Activated CD4-positive, alpha-beta T cell treated with anti-CD3 and anti-CD28 coated beads, Interleukin-2, amount 10 ng/mL, durations not matched to agents 24 days and 14 days (primary cell): ENCODE results near the gene ATP8B1. TPM values are rescaled to one million over a fixed set of nuclear protein-coding genes. Genes with fewer than 3 reads are reported as not detected.

ENCODE experiments used
- DNase-seq: peaks from one replicate; pipeline ENCODE4 v3.0.0; 2022
- H3K27ac Mint-ChIP-seq: one replicate; pipeline ENCODE4 v1.8.0; 2022; ENCODE audit warnings: mild to moderate bottlenecking, mixed read lengths
- H3K27me3 Mint-ChIP-seq: one replicate; pipeline ENCODE4 v1.8.0; 2022; ENCODE audit warnings: mixed read lengths
- H3K36me3 Mint-ChIP-seq: one replicate; pipeline ENCODE4 v1.8.0; 2022; ENCODE audit warnings: low read depth, mild to moderate bottlenecking, mixed read lengths
- H3K4me1 Mint-ChIP-seq: one replicate; pipeline ENCODE4 v1.8.0; 2021; ENCODE audit warnings: mixed read lengths
- H3K4me3 Mint-ChIP-seq: one replicate; pipeline ENCODE4 v1.8.0; 2022; ENCODE audit warnings: mild to moderate bottlenecking, moderate library complexity, mixed read lengths
- H3K9me3 Mint-ChIP-seq: one replicate; pipeline ENCODE4 v1.8.0; 2021; ENCODE audit warnings: mixed read lengths
- intact Hi-C: fragments of 100-400 bp; cut with micrococcal nuclease; formaldehyde crosslinking; loops from one replicate; pipeline ENCODE4 v1.15.1; 2023
- total RNA-seq: library from RNA; stranded (reverse); gene quantifications from 2 replicates; pipeline ENCODE4 v1.2.3, GENCODE V29; 2022

ATP8B1 gene
- total RNA-seq, 1 donor from 2014 or later, result not detected

- Mint-ChIP-seq H3K27ac (no peak overlapping the region), H3K4me3 (no peak overlapping the region), H3K27me3 (no peaks in the 10 kb centered on the region), H3K36me3 (no peaks in the 10 kb centered on the region), H3K4me1 (peaks cover 8% of the 10 kb centered on the region), H3K9me3 (no peaks in the 10 kb centered on the region)
- intact Hi-C loops, result no loop called here
- no peak for DNase-seq
Observed at GRCh38 chr18:57780706-57781347, 22.3 kb downstream of the ATP8B1 start.

- Mint-ChIP-seq H3K4me1 (peaks cover 8% of the 10 kb centered on the region), H3K4me3 (no peak overlapping the region), H3K27me3 (no peaks in the 10 kb centered on the region), H3K9me3 (no peaks in the 10 kb centered on the region), H3K36me3 (no peaks in the 10 kb centered on the region), H3K27ac (peak overlapping the region; percentile 43)
- intact Hi-C loops, result no loop called here
- DNase-seq, result no peak
Observed at GRCh38 chr18:57780318-57780705, 22.8 kb downstream of the ATP8B1 start.

GRCh38 chr18:57776767-57777166 is 26.3 kb downstream of the ATP8B1 start:
- no peak overlapping the region for H3K4me3 Mint-ChIP-seq
- DNase-seq, result no peak
- no peak overlapping the region for H3K27ac Mint-ChIP-seq
- peaks cover 3% of the 10 kb centered on the region for H3K27me3 Mint-ChIP-seq
- peaks cover 8% of the 10 kb centered on the region for H3K4me1 Mint-ChIP-seq
- H3K9me3 Mint-ChIP-seq, result no peaks in the 10 kb centered on the region
- intact Hi-C loops, result no loop called here
- no peaks in the 10 kb centered on the region for H3K36me3 Mint-ChIP-seq

DNA sequence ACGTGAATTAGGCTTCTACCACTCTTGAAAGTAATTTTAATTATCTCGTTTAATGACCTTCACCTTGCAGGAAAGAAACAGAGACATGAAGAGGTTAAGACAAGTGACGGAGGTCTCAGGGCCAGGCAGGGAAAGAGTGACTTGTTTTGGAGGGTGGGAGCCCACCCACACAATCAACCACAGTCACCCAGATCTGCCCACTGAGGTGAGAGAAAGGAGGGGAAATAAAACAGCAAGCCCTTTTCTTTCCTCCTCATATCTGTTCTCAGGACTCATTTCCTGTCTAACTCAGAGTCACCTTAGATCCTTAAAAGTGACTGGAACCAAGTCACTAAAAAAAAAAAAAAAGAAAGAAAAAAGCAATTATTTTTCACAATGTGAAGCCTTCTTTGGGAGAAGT is 26.8 kb downstream of the ATP8B1 start:
- Mint-ChIP-seq H3K36me3 (no peaks in the 10 kb centered on the region), H3K4me1 (peaks cover 8% of the 10 kb centered on the region), H3K27ac (no peak overlapping the region), H3K9me3 (no peaks in the 10 kb centered on the region), H3K27me3 (peaks cover 3% of the 10 kb centered on the region), H3K4me3 (no peak overlapping the region)
- no peak for DNase-seq
- intact Hi-C loops, result no loop called here

- H3K27me3 Mint-ChIP-seq, result peaks cover 3% of the 10 kb centered on the region
- intact Hi-C loops, result no loop called here
- no peak for DNase-seq
- no peaks in the 10 kb centered on the region for H3K9me3 Mint-ChIP-seq
- peaks cover 8% of the 10 kb centered on the region for H3K4me1 Mint-ChIP-seq
- no peaks in the 10 kb centered on the region for H3K36me3 Mint-ChIP-seq
- H3K4me3 Mint-ChIP-seq, result no peak overlapping the region
- no peak overlapping the region for H3K27ac Mint-ChIP-seq
Observed at GRCh38 chr18:57775937-57776336, 27.2 kb downstream of the ATP8B1 start.

- Mint-ChIP-seq H3K27ac (no peak overlapping the region), H3K9me3 (no peaks in the 10 kb centered on the region), H3K4me1 (peaks cover 3% of the 10 kb centered on the region), H3K27me3 (peaks cover 3% of the 10 kb centered on the region), H3K36me3 (no peaks in the 10 kb centered on the region), H3K4me3 (no peak overlapping the region)
- no peak for DNase-seq
- intact Hi-C loops, result no loop called here
Observed at GRCh38 chr18:57772387-57772799, 30.7 kb downstream of the ATP8B1 start.

GRCh38 chr18:57771626-57772025 is 31.5 kb downstream of the ATP8B1 start:
- H3K27ac Mint-ChIP-seq, result no peak overlapping the region
- H3K9me3 Mint-ChIP-seq, result no peaks in the 10 kb centered on the region
- intact Hi-C loops, result no loop called here
- H3K36me3 Mint-ChIP-seq, result no peaks in the 10 kb centered on the region
- peaks cover 3% of the 10 kb centered on the region for H3K27me3 Mint-ChIP-seq
- no peak for DNase-seq
- H3K4me1 Mint-ChIP-seq, result peaks cover 3% of the 10 kb centered on the region
- H3K4me3 Mint-ChIP-seq, result no peak overlapping the region

DNA sequence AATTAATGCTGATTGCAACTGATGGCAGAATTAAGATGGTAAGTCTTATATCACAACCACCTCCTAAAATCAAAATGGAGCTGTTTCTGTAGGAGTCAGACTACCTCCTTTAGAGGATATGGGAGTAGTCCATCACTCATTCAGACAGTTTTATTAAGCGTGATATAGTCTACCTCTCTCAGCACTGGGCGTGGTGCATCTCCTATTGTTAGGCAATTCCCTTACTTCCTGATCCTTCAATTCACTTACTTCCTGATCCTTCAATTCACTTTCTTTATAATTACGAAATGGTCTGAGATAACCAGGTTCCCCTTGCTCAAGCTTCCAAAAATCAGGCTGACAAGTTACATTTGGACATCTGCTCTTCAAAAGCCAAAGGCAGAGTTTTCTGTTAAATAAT is 31.9 kb downstream of the ATP8B1 start:
- Mint-ChIP-seq H3K4me1 (peaks cover 1% of the 10 kb centered on the region), H3K27ac (no peak overlapping the region), H3K36me3 (no peaks in the 10 kb centered on the region), H3K9me3 (no peaks in the 10 kb centered on the region), H3K4me3 (no peak overlapping the region), H3K27me3 (peaks cover 3% of the 10 kb centered on the region)
- DNase-seq, result no peak
- intact Hi-C loops, result no loop called here

- no peaks in the 10 kb centered on the region for H3K4me1 Mint-ChIP-seq
- peaks cover 3% of the 10 kb centered on the region for H3K27me3 Mint-ChIP-seq
- no peak overlapping the region for H3K4me3 Mint-ChIP-seq
- H3K27ac Mint-ChIP-seq, result no peak overlapping the region
- H3K9me3 Mint-ChIP-seq, result no peaks in the 10 kb centered on the region
- DNase-seq, result no peak
- intact Hi-C loops, result no loop called here
- no peaks in the 10 kb centered on the region for H3K36me3 Mint-ChIP-seq
Observed at GRCh38 chr18:57768537-57769326, 34.4 kb downstream of the ATP8B1 start.

DNA sequence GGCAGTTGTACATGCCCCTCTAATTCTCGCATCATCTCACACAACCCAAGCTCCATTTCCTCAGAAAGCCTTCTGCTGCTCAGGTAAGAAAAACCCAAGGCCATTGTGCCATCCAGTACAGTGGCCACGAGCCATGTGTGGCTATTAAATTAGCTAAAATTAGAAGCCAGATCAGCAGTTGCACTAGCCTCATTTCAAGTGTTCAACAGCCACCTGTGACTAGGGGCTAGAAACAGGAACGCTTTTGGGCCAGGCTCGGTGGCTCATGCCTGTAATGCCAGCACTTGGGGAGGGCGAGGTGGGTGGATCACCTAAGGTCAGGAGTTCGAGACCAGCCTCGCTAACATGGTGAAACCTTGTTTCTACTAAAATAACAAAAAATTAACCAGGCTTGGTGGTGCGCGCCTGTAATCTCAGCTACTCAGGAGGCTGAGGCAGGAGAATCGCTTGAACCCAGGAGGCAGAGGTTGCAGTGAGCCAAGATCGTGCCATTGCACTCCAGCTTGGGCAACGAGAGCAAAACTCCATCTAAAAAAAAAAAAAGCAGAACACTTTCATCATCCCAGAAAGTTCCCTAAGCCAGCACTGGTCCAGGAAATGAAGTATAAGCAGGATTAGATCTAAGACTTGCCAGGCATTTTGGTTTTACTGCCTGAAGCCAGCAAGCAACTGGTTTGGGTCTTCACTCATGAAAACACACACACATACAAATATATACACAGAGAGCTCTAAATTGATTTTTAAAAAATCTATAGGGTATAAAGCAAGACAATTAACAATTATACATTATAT is 35.7 kb downstream of the ATP8B1 start:
- no peak for DNase-seq
- Mint-ChIP-seq H3K4me1 (no peaks in the 10 kb centered on the region), H3K36me3 (no peaks in the 10 kb centered on the region), H3K27me3 (peaks cover 3% of the 10 kb centered on the region), H3K4me3 (no peak overlapping the region), H3K27ac (no peak overlapping the region), H3K9me3 (no peaks in the 10 kb centered on the region)
- intact Hi-C loops, result no loop called here

DNA sequence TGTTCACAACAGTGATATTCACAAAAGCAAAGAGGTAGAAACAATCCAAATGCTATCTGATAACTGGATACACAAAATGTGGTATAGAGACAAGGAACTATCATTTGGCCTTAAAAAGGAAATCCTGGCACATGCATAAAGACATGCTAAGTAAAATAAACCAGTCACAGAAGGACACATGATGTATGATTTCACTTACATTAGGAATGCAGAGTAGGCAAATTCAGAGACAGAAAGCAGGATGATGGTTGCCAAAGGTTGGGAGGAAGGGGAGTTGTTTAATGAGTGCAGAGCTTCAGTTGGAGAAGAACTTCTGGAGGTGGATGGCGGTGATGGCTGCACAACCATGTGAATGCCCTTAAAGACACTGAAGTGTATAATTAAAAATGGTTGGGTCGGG is 38.1 kb downstream of the ATP8B1 start:
- Mint-ChIP-seq H3K4me1 (no peaks in the 10 kb centered on the region), H3K27me3 (no peaks in the 10 kb centered on the region), H3K9me3 (no peaks in the 10 kb centered on the region), H3K4me3 (no peak overlapping the region), H3K27ac (no peak overlapping the region), H3K36me3 (no peaks in the 10 kb centered on the region)
- no peak for DNase-seq
- intact Hi-C loops, result no loop called here

DNA sequence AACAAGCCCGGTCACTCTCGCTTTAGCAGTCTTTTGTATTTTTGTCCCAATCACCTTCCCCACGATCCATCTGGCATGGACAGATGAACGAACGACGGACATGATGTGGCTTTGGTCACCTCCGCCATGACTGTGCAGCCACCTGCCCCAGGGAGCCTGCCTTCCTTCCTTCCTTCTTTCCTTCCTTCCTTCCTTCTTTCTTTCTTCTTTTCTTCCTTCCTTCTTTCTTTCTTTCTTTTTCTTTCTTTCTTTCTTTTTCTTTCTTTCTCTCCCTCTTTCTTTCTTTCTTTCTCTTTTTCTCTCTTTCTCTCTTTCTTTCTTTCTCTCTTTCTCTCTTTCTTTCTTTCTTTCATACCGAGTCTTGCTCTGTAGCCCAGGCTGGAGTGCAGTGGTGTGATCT is 39.0 kb downstream of the ATP8B1 start:
- Mint-ChIP-seq H3K27ac (no peak overlapping the region), H3K36me3 (no peaks in the 10 kb centered on the region), H3K4me3 (no peak overlapping the region), H3K27me3 (no peaks in the 10 kb centered on the region), H3K9me3 (no peaks in the 10 kb centered on the region), H3K4me1 (no peaks in the 10 kb centered on the region)
- no peak for DNase-seq
- intact Hi-C loops, result no loop called here

DNA sequence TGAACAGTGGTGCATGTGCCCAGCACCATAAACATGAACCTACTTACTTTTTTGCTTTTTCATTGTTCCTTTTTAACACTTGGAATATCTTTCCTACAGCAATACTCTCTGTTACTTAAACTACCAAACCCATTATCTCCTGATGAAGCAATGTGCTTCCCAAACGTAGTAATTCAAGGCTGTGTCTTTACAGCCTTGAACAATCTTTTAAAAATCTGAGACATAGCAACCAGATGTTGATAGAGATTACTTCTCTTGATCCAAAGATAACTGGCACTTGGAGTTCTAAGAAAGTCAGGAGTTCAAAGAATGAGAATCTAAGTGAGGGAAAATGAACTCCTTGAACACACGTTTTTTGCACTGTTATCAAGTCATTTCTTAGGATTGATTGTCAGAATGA is 40.4 kb downstream of the ATP8B1 start:
- DNase-seq, result no peak
- H3K27ac Mint-ChIP-seq, result no peak overlapping the region
- H3K27me3 Mint-ChIP-seq, result no peaks in the 10 kb centered on the region
- intact Hi-C loops, result no loop called here
- H3K4me1 Mint-ChIP-seq, result no peaks in the 10 kb centered on the region
- H3K4me3 Mint-ChIP-seq, result no peak overlapping the region
- no peaks in the 10 kb centered on the region for H3K9me3 Mint-ChIP-seq
- H3K36me3 Mint-ChIP-seq, result no peaks in the 10 kb centered on the region

GRCh38 chr18:57759650-57760049 is 43.5 kb downstream of the ATP8B1 start:
- Mint-ChIP-seq H3K4me3 (no peak overlapping the region), H3K9me3 (no peaks in the 10 kb centered on the region)
- DNase-seq, result no peak

More at GRCh38 chr18:57759650-57760049, 43.5 kb downstream of the ATP8B1 start:
- no peaks in the 10 kb centered on the region for H3K27me3 Mint-ChIP-seq
- H3K4me1 Mint-ChIP-seq, result no peaks in the 10 kb centered on the region
- no peaks in the 10 kb centered on the region for H3K36me3 Mint-ChIP-seq
- intact Hi-C loops, result no loop called here
- H3K27ac Mint-ChIP-seq, result no peak overlapping the region
